K562 (cell line): ENCODE measurements around the gene SLC35A2. TPM values are rescaled to one million over a fixed set of nuclear protein-coding genes. Genes with fewer than 3 reads are reported as not detected.
A peak's percentile ranks its signal among the peaks of the same experiment; 100 is the strongest.

Experiments used
- ELF4 ChIP-seq: fragments of 450-650 bp; formaldehyde crosslinking; IDR thresholded peaks from 2 replicates; pipeline ENCODE4 v1.4.0; 2022; ENCODE audit warnings: missing genetic modification characterization
- KLF10 ChIP-seq: fragments of 250-450 bp; sonication (Bioruptor Pico); IDR thresholded peaks from 2 replicates; pipeline ENCODE4 v1.6.1; 2021; ENCODE audit warnings: matching md5 sums
- RBFOX2 ChIP-seq: fragments of 200-400 bp; formaldehyde crosslinking; IDR thresholded peaks from 2 replicates; pipeline ENCODE4 v1.6.1; 2017; ENCODE audit warnings: low read depth, mild to moderate bottlenecking, low read length, moderate library complexity
- REST ChIP-seq, 2 experiments: fragments of 450-650 bp; formaldehyde crosslinking in 1 of 2; IDR thresholded peaks; 2 replicates each; pipeline versions ENCODE4 v1.4.0 to v1.6.1; 2014 to 2020; ENCODE audit warnings: mild to moderate bottlenecking in 2 of 2, borderline replicate concordance in 1 of 2, low read depth in 1 of 2
- ZBTB2 ChIP-seq: fragments of 450-650 bp; IDR thresholded peaks from 2 replicates; pipeline ENCODE4 v1.6.1; 2016; ENCODE audit warnings: antibody characterized with exemption
- ZBTB40 ChIP-seq, 2 experiments: fragments of 450-650 bp in 1 of 2; sonication (generic) in 1 of 2; formaldehyde crosslinking in 1 of 2; IDR thresholded peaks; 2 replicates each; pipeline versions ENCODE4 v1.7.1 to v1.9.0; 2016 to 2022; ENCODE audit warnings: inconsistent platforms in 1 of 2, mild to moderate bottlenecking in 1 of 2, missing genetic modification reagents in 1 of 2
- ZNF134 ChIP-seq: fragments of 250-450 bp; sonication (Bioruptor Pico); conservative IDR thresholded peaks from 2 replicates; pipeline ENCODE4 v1.4.0; 2020
- polyA plus RNA-seq, 8 experiments: library from polyadenylated mRNA; depleted of rRNA in 4 of 8; stranded (reverse) in 5 of 8; unstranded in 3 of 8; fragments of >200 nt; fragmentation: Nextera tagmentation in 2 of 8; fragmentation: Illumina TruSeq in 1 of 8; extraction: Ambion mirVana in 2 of 8; extraction: Trizol in 1 of 8; gene quantifications; 2 replicates each; pipeline versions ENCODE4 v1.2.1 to v1.2.3, GENCODE V29; 2011 to 2014; ENCODE audit warnings: inconsistent platforms in 1 of 8, missing spikeins in 1 of 8
- total RNA-seq, 7 experiments: library from RNA; depleted of rRNA in 6 of 7; stranded (reverse); fragments of >200 nt in 6 of 7; fragmentation: Illumina TruSeq in 2 of 7; extraction: Trizol in 2 of 7; gene quantifications; 2 replicates each; pipeline versions ENCODE4 v1.2.1 to v1.2.3, GENCODE V29; 2011 to 2021; ENCODE audit warnings: low replicate concordance in 1 of 7

Gene SLC35A2
- total and polyA plus RNA-seq, 9 of the 15 experiments (the other 6 are each of a cell fraction or from before 2014, with no cell fraction given): 3.3 to 38.9 (median 20.0) TPM

GRCh38 chrX:48911412-48912182, at the start of gene SLC35A2 (continued):
- TF ChIP-seq ZBTB40 (IDR thresholded peaks at IDR 0.05): peak; percentile 92
- TF ChIP-seq ZBTB40 (CRISPR knock-in tag; IDR thresholded peaks at IDR 0.05): no peak
- no peak for TF ChIP-seq REST (IDR thresholded peaks at IDR 0.05; ENCODE audit: borderline replicate concordance)
- TF ChIP-seq REST (CRISPR knock-in tag; IDR thresholded peaks at IDR 0.05; ENCODE audit: low read depth): peak; percentile 86; the same call in 1 of the 2 replicates
- peak; percentile 92 for TF ChIP-seq RBFOX2
- TF ChIP-seq ELF4 (CRISPR knock-in tag): peak; percentile 63; the same call in 1 of the 2 replicates
- TF ChIP-seq ZBTB2: peak; percentile 4; the same call in 1 of the 2 replicates
- no peak for TF ChIP-seq ZNF134 (CRISPR knock-in tag)
- TF ChIP-seq KLF10 (CRISPR knock-in tag): 0 out of 2 replicates have a peak, but pooled peaks have one; percentile 3
